Mesodermal cell (in vitro differentiated cells): ENCODE results near the gene ACOX3.

Experiments
- H3K27ac ChIP-seq: 2 replicates; pipeline ENCODE4 v1.7.0; 2013; ENCODE audit warnings: mild to moderate bottlenecking, low read depth, low read length, moderate library complexity; ENCODE audit not compliant: severe bottlenecking
- H3K36me3 ChIP-seq: 2 replicates; pipeline ENCODE4 v1.7.1; 2013; ENCODE audit warnings: mild to moderate bottlenecking, low read length, moderate library complexity; ENCODE audit not compliant: control insufficient read depth, insufficient read depth
- H3K4me1 ChIP-seq: one replicate; pipeline ENCODE4 v1.7.1; 2013; ENCODE audit warnings: mild to moderate bottlenecking, low read length; ENCODE audit not compliant: insufficient read depth, control insufficient read depth, poor library complexity, severe bottlenecking
- H3K4me3 ChIP-seq: 2 replicates; pipeline ENCODE4 v1.7.0; 2013; ENCODE audit warnings: low read length, control low read depth, mild to moderate bottlenecking; ENCODE audit not compliant: insufficient read depth, poor library complexity, severe bottlenecking; ENCODE audit errors: extremely low read depth
- H3K9me3 ChIP-seq: 2 replicates; pipeline ENCODE4 v1.7.1; 2013; ENCODE audit warnings: mild to moderate bottlenecking, low read length, moderate library complexity; ENCODE audit not compliant: control insufficient read depth
- WGBS, 2 experiments: methylation state at CpG; one replicate each; pipeline ENCODE4 v1.1.5; 2013; ENCODE audit warnings: missing lambda C conversion rate in 2 of 2; ENCODE audit not compliant: insufficient coverage in 2 of 2; 5-methylcytosine and 5-hydroxymethylcytosine counted together

Gene ACOX3

DNA sequence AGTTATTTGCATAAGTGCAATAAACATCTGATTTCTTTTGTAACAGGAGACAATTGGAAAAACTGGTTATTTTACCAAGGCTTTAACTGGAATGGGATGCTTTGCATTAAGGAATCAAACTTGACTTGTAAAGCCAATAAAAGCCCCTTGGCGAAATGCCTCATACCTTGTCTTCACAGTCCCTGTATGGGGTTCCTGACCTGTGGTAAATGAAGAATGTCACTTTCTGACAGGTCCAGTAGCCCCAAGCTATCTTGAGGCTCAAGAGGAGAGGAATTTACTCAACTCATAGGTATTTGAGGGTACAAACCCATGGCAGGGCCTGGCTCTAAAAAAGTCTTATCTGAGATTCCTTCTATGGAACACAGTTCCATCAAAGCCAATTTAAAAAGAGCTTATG is 78.0 kb downstream of the ACOX3 start:
- 0% methylated on average over 1 of the region's 1 CpG; no CpG with 5 or more reads in 1 of the 2 experiments for WGBS, 2 experiments
- H3K27ac ChIP-seq, result no peak overlapping the region
- no peaks in the 10 kb centered on the region for H3K36me3 ChIP-seq
- H3K4me3 ChIP-seq, result no peak overlapping the region
- H3K9me3 ChIP-seq, result peaks cover 18% of the 10 kb centered on the region
- no peaks in the 10 kb centered on the region for H3K4me1 ChIP-seq

- Histone ChIP-seq H3K4me1 (peaks cover 6% of the 10 kb centered on the region), H3K27ac (no peak overlapping the region), H3K4me3 (no peak overlapping the region), H3K36me3 (no peaks in the 10 kb centered on the region), H3K9me3 (peaks cover 18% of the 10 kb centered on the region)
- WGBS, 2 experiments, result 86 to 89% methylated on average over 2 to 4 of the region's 5 CpGs
Measured at GRCh38 chr4:8359193-8359592, 81.3 kb downstream of the ACOX3 start.

- H3K36me3 ChIP-seq, result no peaks in the 10 kb centered on the region
- peaks cover 6% of the 10 kb centered on the region for H3K4me1 ChIP-seq
- H3K27ac ChIP-seq, result no peak overlapping the region
- no peak overlapping the region for H3K4me3 ChIP-seq
- 88 to 92% methylated on average over 8 of the region's 8 CpGs for WGBS, 2 experiments
- peaks cover 9% of the 10 kb centered on the region for H3K9me3 ChIP-seq
Measured at GRCh38 chr4:8356856-8357255, 83.7 kb downstream of the ACOX3 start.

- no peak overlapping the region for H3K27ac ChIP-seq
- WGBS, 2 experiments, result 82 to 92% methylated on average over 4 to 8 of the region's 8 CpGs
- H3K4me3 ChIP-seq, result no peak overlapping the region
- H3K9me3 ChIP-seq, result peaks cover 3% of the 10 kb centered on the region
- H3K36me3 ChIP-seq, result no peaks in the 10 kb centered on the region
- H3K4me1 ChIP-seq, result peaks cover 6% of the 10 kb centered on the region
Measured at GRCh38 chr4:8355864-8356565, 84.5 kb downstream of the ACOX3 start.

GRCh38 chr4:8355306-8355705 is 85.2 kb downstream of the ACOX3 start:
- WGBS, 2 experiments, result 86 to 96% methylated on average over 3 to 4 of the region's 6 CpGs
- Histone ChIP-seq H3K4me1 (peaks cover 6% of the 10 kb centered on the region), H3K9me3 (peaks cover 3% of the 10 kb centered on the region), H3K4me3 (no peak overlapping the region), H3K36me3 (no peaks in the 10 kb centered on the region), H3K27ac (no peak overlapping the region)

DNA sequence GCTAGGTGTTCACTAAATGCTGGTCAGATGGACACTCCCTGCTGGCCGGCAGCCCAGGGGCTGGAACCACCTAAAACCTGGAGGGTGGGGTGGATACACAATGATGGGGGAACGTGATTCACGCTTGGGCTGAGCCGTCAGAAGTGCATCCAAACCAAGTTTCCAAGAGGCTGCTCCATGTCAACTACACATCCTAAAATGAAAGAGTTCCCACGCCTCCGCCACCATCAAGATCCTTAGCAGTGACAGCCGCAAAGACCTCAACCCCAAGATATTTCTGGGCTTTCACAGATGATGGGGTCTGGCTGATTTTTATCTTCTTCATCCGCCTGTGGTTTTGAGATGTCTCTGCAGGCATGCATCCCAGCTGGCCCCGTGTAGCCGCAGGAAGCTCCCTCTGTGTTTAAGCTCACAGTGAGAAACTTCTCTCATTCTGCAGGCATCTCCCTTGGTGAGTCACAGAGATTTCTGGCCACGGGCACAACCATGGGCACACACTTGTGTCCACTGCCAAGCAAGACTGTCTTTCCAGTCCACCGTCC is 86.5 kb downstream of the ACOX3 start:
- Histone ChIP-seq H3K27ac (no peak overlapping the region), H3K4me3 (no peak overlapping the region), H3K4me1 (peaks cover 6% of the 10 kb centered on the region), H3K9me3 (peaks cover 3% of the 10 kb centered on the region), H3K36me3 (no peaks in the 10 kb centered on the region)
- 76 to 88% methylated on average over 9 to 11 of the region's 12 CpGs for WGBS, 2 experiments

GRCh38 chr4:8353158-8353669 is 87.3 kb downstream of the ACOX3 start:
- peaks cover 6% of the 10 kb centered on the region for H3K4me1 ChIP-seq
- H3K4me3 ChIP-seq, result no peak overlapping the region
- WGBS, 2 experiments, result 82 to 97% methylated on average over 6 to 9 of the region's 9 CpGs
- no peak overlapping the region for H3K27ac ChIP-seq
- H3K36me3 ChIP-seq, result no peaks in the 10 kb centered on the region
- H3K9me3 ChIP-seq, result peaks cover 1% of the 10 kb centered on the region

DNA sequence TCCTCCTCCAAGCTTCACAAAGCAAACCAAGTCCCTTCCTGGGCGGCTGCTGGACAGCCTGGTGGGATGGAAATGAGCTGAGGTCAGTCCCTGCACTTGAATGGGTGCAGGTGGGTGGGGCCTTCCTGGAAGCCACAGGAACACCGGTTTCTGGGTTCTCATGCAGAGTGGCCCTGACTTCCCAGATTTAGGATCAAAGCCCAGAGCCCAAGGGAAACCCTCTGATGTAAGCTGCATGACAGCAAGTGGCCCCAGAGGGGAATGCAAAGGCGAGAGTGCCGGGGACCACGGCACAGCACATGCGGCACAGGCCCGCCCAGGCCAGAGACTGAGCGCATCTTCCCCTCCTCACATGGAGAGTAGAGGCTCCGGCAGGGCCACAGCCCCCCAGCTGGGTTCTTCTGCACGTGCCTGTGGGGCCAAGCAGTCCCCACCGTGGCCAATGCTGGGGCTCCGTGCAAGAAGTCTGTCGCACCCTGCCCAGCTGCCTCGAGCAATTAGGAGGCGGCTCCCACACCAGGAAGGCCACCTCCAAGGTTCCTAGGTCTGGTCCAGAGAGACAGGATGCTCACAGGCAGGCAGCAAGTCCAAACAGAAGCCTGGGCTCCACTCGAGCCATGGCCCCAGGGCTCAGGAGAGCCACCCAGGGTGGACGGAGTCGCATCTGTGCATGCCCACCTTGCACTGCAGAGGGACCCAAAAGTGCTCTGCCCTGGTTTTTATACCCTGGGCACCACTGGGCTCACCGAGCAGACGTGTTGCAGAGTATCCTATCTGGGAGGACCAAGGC is 88.0 kb downstream of the ACOX3 start:
- Histone ChIP-seq H3K4me1 (peaks cover 6% of the 10 kb centered on the region), H3K9me3 (no peaks in the 10 kb centered on the region), H3K36me3 (no peaks in the 10 kb centered on the region), H3K4me3 (no peak overlapping the region), H3K27ac (no peak overlapping the region)
- 74 to 80% methylated on average over 17 to 19 of the region's 20 CpGs for WGBS, 2 experiments

DNA sequence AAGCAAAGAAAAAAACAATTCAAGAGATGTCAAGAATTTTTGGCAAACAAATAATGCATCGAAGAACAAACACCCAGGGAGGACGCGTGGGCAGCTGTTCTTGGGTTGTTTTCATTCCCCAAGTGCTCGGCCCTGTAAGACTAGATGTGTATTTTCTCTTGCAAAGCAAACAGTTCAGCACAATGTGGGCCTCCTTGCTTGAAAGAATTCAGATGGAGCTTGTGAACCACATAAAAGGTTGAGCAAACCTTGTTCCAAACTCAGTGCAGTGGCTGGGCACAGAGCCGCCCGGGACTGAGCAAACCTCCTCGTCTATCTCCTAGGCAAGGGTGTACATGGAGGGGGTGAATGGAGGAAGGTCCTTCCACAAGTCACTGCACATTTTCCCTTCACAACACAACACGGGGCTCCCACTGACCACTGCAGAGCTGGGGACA is 88.6 kb downstream of the ACOX3 start:
- H3K4me3 ChIP-seq, result no peak overlapping the region
- no peaks in the 10 kb centered on the region for H3K9me3 ChIP-seq
- H3K36me3 ChIP-seq, result no peaks in the 10 kb centered on the region
- WGBS, 2 experiments, result 93 to 100% methylated on average over 4 to 6 of the region's 8 CpGs
- peaks cover 6% of the 10 kb centered on the region for H3K4me1 ChIP-seq
- H3K27ac ChIP-seq, result no peak overlapping the region

DNA sequence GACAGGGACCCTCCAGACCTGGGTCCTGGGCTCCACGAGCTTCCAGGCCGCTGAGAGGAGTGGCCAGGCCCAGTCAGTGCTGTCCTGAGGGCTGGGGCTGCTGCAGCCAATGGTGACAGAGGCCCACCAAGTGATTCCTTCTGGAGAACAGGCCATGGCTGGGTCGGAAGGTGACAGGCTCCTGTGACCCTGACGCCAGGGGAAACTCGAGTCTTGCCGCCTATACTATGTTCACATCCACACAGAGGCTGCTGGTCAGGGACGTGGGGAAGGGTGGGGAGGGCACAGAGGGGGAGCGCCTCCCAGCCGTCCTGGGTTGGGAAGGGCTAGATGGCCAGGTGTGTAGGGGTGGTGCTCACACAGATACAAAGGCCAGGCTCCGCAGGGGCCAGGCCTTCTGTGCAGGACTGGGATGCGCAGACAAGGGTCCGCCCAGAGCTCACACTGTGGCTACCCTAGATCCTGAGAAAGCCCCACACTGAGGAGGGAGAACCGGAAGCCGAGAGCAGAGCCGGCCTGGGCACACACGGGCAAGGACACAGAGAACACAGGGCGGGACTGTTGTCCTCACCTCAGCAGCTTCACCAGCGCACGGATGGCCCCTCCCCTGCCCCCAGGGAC is 89.6 kb downstream of the ACOX3 start:
- Histone ChIP-seq H3K27ac (no peak overlapping the region), H3K36me3 (no peaks in the 10 kb centered on the region), H3K4me3 (no peak overlapping the region), H3K4me1 (peaks cover 6% of the 10 kb centered on the region), H3K9me3 (no peaks in the 10 kb centered on the region)
- WGBS, 2 experiments, result 85 to 87% methylated on average over 14 to 16 of the region's 19 CpGs
